Small intestine (tissue), 16 donors: ENCODE measurements around the gene STING1. TPM values are rescaled to one million over a fixed set of nuclear protein-coding genes. Genes with fewer than 3 reads are reported as not detected.
"Not testable (repeated sequence)": the region's sequence is repeated elsewhere in the genome, so short reads cannot be mapped to it uniquely, and the experiment has no call there.

ENCODE experiments used
- DNase-seq, 2 donors: peaks; one replicate each; pipeline versions ENCODE4 v3.0.0 to v3.0.0-alpha.2; 2013
- FAIRE-seq: peaks from 2 replicates; lab custom pipeline; 2012; peaks lifted over from hg19 to GRCh38; lab: Jason Lieb, UNC
- H3K27ac ChIP-seq, 3 donors: one replicate each; pipeline ENCODE4 v1.5.1; 2013; ENCODE audit warnings: low read length in 2 of 3, mild to moderate bottlenecking in 2 of 3, control low read depth in 1 of 3, inconsistent platforms in 1 of 3, low read depth in 1 of 3, moderate library complexity in 1 of 3
- H3K27me3 ChIP-seq, 3 donors: one replicate each; pipeline ENCODE4 v1.6.1; 2013; ENCODE audit warnings: low read length in 3 of 3, inconsistent platforms in 1 of 3; ENCODE audit not compliant: control insufficient read depth in 3 of 3, insufficient read depth in 3 of 3
- H3K36me3 ChIP-seq, 3 donors: one replicate each; pipeline ENCODE4 v1.6.1; 2013; ENCODE audit warnings: low read length in 3 of 3, inconsistent platforms in 1 of 3, low read depth in 1 of 3, mild to moderate bottlenecking in 1 of 3, moderate library complexity in 1 of 3; ENCODE audit not compliant: control insufficient read depth in 3 of 3, insufficient read depth in 2 of 3
- H3K4me1 ChIP-seq, 3 donors: one replicate each; pipeline ENCODE4 v1.6.1; 2013; ENCODE audit warnings: low read length in 2 of 3, inconsistent platforms in 1 of 3, low read depth in 1 of 3, mild to moderate bottlenecking in 1 of 3, moderate library complexity in 1 of 3; ENCODE audit not compliant: control insufficient read depth in 3 of 3, insufficient read depth in 2 of 3
- H3K4me3 ChIP-seq, 3 donors: one replicate each; pipeline ENCODE4 v1.5.1; 2013; ENCODE audit warnings: low read length in 3 of 3, control low read depth in 1 of 3, inconsistent platforms in 1 of 3, low read depth in 1 of 3, mild to moderate bottlenecking in 1 of 3, moderate library complexity in 1 of 3
- H3K9me3 ChIP-seq, 2 donors: one replicate each; pipeline ENCODE4 v1.6.1; 2013; ENCODE audit warnings: low read depth in 1 of 2, low read length in 1 of 2; ENCODE audit not compliant: control insufficient read depth in 2 of 2, insufficient read depth in 1 of 2
- WGBS, 3 donors: extraction: QIAGEN DNeasy Blood & Tissue Kit; methylation state at CpG; one replicate each; pipeline ENCODE4 v1.1.7; 2013; 5-methylcytosine and 5-hydroxymethylcytosine counted together
- long read RNA-seq, 10 donors: transcript quantifications; one replicate each; lab custom pipeline, GENCODE V29; 2026
- polyA plus RNA-seq, 4 donors: library from polyadenylated mRNA; stranded (reverse) in 3 of 4; unstranded in 1 of 4; fragments of 200-250 nt in 3 of 4; fragments of 120-200 nt in 1 of 4; gene quantifications; one replicate each; pipeline versions ENCODE4 v1.2.1 to v1.2.3, GENCODE V29; 2013
- donor health status: healthy with polysubstance abuse.
- donor health status: control.
- donor health status: control.
- donor health status: Bipolar disorder and iron deficiency.
- donor health status: healthy.

Gene STING1
- polyA plus RNA-seq: 10 to 100 TPM in 2 of 4 donors, 1 to 10 TPM in 2; 2.2 to 23.0 (median 8.5) TPM
- long read RNA-seq, donor 1, partial matches to known transcripts: 0 of 3 reads
- long read RNA-seq, donor 1, other reads (novel, unspliced or antisense): 0 of 3 reads
- long read RNA-seq, donor 2: 0 reads
- long read RNA-seq, donor 3, partial matches to known transcripts: 0 of 3 reads
- long read RNA-seq, donor 3, other reads (novel, unspliced or antisense): 0 of 3 reads
- long read RNA-seq, donor 4: 0 reads
- long read RNA-seq, donor 5, partial matches to known transcripts: 0 of 2 reads
- long read RNA-seq, donor 5, other reads (novel, unspliced or antisense): 0 of 2 reads
- long read RNA-seq, donor 6, partial matches to known transcripts: 0 of 3 reads
- long read RNA-seq, donor 6, other reads (novel, unspliced or antisense): 0 of 3 reads
- long read RNA-seq, donor 7, transcript TMEM173-201 (8 exons, 1,771 nt): major isoform, 26 of 53 reads
- long read RNA-seq, donor 7, transcript TMEM173-204 (5 exons, 948 nt): minor isoform, 7 of 53 reads
- long read RNA-seq, donor 7, partial matches to known transcripts: 9 of 53 reads
- long read RNA-seq, donor 7, other reads (novel, unspliced or antisense): 8 of 53 reads
- long read RNA-seq, donor 8, partial matches to known transcripts: 0 of 3 reads
- long read RNA-seq, donor 8, other reads (novel, unspliced or antisense): 0 of 3 reads
- long read RNA-seq, donor 9, partial matches to known transcripts: 0 of 1 reads
- long read RNA-seq, donor 9, other reads (novel, unspliced or antisense): 0 of 1 reads
- long read RNA-seq, donor 10, partial matches to known transcripts: 0 of 4 reads
- long read RNA-seq, donor 10, other reads (novel, unspliced or antisense): 0 of 4 reads

DNA sequence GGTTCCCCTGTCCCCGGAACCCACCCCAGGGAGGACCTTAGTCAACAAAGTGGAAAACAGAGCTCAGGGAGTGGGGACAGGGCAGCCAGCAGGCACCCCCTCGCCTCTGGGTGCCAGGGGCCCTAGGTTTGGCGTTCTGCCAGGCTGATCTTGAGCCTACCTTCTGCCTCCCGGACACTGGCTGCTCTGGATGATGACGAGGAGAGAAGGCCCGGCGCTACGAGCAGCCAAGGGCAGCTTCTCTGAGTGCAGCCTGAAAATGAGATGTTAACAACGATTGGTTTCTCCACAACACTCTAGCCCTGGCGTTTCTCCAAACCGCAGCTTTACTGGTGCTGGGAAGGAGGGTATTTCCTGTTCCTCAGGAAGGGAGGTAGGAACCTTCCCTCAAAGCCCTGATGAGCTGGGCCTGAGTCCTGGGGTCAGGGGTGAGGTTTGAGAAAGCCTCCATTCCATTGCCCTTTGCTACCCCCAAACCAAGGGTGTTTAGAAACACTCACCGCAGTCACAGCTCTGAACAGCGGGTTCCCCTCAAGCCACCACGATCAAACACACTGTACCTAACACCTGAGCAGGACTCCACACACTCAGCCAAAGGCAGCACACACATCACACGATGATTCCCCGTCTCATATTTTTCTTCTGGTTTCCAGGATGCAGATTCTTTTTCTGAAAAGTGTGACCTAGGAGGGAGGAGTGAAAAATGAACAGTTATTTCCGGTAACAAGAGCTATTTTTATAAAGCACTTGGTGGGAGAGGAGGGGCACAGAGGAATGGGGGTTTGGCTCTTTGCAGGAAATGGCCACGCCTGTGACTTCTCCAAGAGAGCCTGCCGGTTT, at the start of gene STING1:
TSS of gene STING1 (minus strand) at position 709 of the 840 bp plus-strand sequence. CDS start 1,054 bp downstream, outside the sequence.
- peaks cover 0 to 6% (median 3%) of the 10 kb centered on the region in 3 donors for H3K4me1 ChIP-seq
- WGBS, 3 donors: 15 to 30% (median 28%) methylated on average over 19 of the region's 19 CpGs

DNA sequence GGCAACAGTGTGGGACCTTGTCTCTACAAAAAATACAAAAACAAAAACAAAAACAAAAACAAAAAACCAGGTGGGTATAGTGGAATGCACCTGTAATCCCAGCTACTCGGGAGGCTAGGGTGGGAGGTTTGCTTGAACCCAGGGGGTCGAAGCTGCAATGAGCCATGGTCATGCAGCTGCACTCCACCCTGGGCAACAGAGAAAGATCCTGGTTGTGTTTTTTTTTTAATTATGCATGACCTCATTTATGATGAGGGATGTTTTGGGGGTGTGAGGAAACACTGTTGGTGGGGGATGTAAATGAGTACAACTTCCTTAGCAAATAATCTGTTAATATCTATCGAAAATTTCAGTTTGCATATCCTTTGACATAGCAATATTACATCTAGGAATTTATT, 49.2 kb upstream of the STING1 start:
- 86 to 91% (median 88%) methylated on average over 3 of the region's 3 CpGs for WGBS, 3 donors
- DNase-seq (no peak), FAIRE-seq (no peak)
- no peak overlapping the region for H3K27ac ChIP-seq
- no peaks in the 10 kb centered on the region for H3K4me1 ChIP-seq
- no peaks in the 10 kb centered on the region for H3K36me3 ChIP-seq
- peaks cover 0 to 2% of the 10 kb centered on the region in 2 donors for H3K9me3 ChIP-seq
- H3K27me3 ChIP-seq: no peaks in the 10 kb centered on the region
- H3K4me3 ChIP-seq: no peak overlapping the region

More for the DNA sequence above, at the start of gene STING1:
- Histone ChIP-seq H3K9me3 (no peaks in the 10 kb centered on the region), H3K27ac (peak within 1 kb of the TSS; percentile 62 to 98 (median 80)), H3K36me3 (peaks cover 0 to 9% (median 0%) of the 10 kb centered on the region in 3 donors), H3K27me3 (no peaks in the 10 kb centered on the region), H3K4me3 (peak within 1 kb of the TSS; percentile 32 to 46 (median 42))
- DNase-seq: peak; percentile 64 to 65
- FAIRE-seq: no peak

DNA sequence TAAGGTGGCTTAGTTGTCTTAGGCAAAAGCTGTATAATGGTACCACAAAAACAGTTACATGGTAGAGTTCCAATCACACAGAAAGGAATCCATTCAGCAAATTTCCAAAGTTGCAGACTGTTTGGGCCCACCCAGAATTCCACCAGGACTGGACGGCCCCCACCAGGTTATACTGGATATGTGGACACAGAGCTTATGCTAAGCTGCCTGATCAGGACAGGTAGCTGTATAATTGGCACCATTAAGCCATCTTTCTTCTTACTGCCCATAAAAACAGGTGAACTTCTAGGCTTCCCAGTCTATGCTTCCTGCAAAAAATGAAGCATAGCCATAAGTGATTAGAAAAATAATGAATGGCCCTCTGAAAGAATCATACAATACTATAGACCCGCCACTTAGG, 47.5 kb upstream of the STING1 start:
- not testable (repeated sequence) for H3K4me3 ChIP-seq, H3K4me1 ChIP-seq, H3K27me3 ChIP-seq, H3K27ac ChIP-seq, H3K36me3 ChIP-seq, DNase-seq, FAIRE-seq, H3K9me3 ChIP-seq
- WGBS, 3 donors: 93 to 96% (median 94%) methylated on average over 2 of the region's 2 CpGs

DNA sequence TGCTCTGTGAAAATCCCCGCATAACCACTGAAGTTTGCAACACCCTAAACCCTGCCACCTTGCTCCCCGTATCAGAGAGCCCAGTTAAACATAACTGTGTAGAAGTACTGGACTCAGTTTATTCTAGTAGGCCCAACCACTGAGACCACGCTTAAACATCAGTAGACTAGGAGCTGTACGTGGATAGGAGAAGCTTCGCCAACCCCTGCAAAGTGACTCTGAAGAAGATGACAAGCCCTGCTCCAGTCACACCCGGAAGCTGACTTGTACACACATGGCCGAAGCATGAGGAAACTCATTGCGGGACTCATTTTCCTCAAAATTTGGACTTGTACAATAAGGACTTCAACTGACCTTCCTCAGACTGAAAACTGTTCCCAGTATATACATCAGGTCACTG, 46.1 kb upstream of the STING1 start:
- H3K36me3 ChIP-seq, H3K27ac ChIP-seq, H3K27me3 ChIP-seq, H3K9me3 ChIP-seq, DNase-seq, H3K4me1 ChIP-seq, H3K4me3 ChIP-seq, FAIRE-seq: not testable (repeated sequence)
- 95 to 96% (median 96%) methylated on average over 8 of the region's 8 CpGs for WGBS, 3 donors

DNA sequence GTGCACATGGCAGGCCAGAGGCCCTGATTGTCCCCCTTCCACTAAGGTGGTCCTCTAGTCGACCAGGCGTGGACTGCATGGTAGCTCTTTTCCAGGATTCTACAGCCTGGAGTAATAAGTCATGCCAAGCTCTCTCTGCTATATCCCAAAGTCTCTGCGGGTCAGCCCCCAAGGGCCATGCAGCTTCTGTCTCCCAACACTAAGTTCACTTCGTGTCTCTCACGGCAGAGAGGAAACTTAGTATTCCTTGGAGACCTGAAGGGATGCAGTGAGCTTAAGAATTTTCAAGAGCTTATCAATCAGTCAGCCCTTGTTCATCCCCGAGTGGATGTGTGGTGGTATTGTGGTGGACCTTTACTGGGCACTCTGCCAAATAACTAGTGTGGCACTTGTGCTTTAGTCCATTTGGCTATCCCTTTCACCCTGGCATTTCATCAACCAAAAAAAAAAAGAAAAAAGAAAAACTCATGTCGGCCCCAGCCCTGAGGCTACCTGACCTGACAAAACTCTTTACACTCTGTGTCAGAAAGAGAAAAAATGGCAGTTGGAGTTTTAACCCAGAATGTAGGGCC, 45.4 kb upstream of the STING1 start:
- H3K4me3 ChIP-seq, DNase-seq, H3K27ac ChIP-seq, H3K27me3 ChIP-seq, H3K4me1 ChIP-seq, FAIRE-seq, H3K36me3 ChIP-seq, H3K9me3 ChIP-seq: not testable (repeated sequence)
- 74 to 87% (median 85%) methylated on average over 7 of the region's 7 CpGs for WGBS, 3 donors

DNA sequence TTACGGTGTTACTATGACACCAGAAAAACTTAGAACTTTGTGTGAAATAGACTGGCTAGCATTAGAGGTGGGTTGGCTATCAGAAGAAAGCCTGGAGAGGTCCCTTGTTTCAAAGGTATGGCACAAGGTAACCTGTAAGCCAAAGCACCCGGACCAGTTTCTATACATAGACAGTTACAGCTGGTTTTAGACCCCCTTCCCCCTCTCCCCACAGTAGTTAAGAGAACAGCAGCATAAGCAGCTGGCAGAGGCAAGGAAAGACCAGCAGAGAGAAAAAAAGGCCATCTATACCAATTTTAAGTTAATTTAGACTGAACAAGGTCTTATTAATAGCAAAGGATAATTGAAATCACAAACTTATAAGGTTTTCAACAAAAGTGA, 44.5 kb upstream of the STING1 start:
- FAIRE-seq, H3K4me1 ChIP-seq, H3K4me3 ChIP-seq, H3K27me3 ChIP-seq, DNase-seq, H3K9me3 ChIP-seq, H3K36me3 ChIP-seq, H3K27ac ChIP-seq: not testable (repeated sequence)
- WGBS, 3 donors: 82 to 91% (median 87%) methylated on average over 2 of the region's 2 CpGs

DNA sequence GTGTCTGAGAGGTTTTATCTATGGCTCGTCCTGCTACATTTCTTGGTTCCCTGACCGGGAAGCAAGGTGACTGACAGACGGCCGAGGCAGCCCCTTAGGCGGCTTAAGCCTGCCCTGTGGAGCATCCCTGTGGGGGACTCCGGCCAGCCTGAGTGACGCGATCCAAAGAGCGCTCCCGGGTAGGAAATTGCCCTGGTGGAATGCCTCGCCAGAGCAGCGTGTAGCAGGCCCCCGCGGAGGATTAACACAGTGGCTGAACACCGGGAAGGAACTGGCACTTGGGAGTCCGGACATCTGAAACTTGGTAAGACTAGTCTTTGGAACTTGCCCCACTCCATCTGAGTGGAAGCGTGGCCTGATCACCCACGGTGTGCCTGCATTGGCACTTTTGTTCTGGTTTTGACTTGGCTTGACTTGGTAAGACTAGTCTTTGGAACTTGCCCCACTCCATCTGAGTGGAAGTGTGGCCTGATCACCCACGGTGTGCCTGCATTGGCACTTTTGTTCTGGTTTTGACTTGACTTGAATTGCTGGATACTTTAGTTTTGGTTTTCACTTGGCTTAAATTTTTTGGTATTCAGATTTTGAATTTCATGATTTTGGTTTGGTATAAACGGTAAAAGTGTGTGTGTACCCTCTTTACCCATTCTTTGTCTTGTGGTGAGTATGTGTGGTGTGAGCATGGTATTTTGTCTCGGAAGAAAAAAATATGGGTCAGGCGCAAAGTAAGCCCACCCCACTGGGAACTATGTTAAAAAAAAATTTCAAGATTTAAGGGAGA, 43.9 kb upstream of the STING1 start:
- not testable (repeated sequence) for H3K9me3 ChIP-seq, H3K27me3 ChIP-seq, H3K4me1 ChIP-seq, H3K27ac ChIP-seq, H3K4me3 ChIP-seq, FAIRE-seq, DNase-seq, H3K36me3 ChIP-seq
- 89 to 94% (median 89%) methylated on average over 21 to 22 of the region's 22 CpGs for WGBS, 3 donors
